IPS DF 4.7 (cell line): ENCODE measurements around the gene DCLRE1C.
"Not testable (repeated sequence)": the region's sequence is repeated elsewhere in the genome, so short reads cannot be mapped to it uniquely, and the experiment has no call there.

Experiments
- DNase-seq: peaks from one replicate; pipeline ENCODE4 v3.0.0-alpha.2; 2013; ENCODE audit warnings: low spot score; ENCODE audit errors: extremely low read depth

Gene DCLRE1C

DNA sequence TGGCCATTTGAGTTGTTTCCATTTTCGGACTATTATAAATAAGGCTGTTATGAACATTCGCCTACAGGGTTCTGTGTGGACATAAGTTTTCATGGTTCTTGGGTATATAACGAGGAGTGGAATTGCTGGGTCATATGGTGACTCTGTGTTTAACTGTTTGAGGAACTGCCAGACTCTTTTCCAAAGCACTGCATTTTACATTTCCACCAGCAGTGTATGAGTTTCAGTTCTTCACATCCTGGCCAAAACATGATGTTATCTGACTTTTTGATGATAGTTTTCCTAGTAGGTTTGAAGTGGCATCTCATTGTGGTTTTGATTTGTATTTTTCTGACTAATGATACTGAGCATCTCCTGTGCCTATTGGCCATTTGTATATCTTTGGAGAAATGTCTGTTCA is 69.8 kb downstream of the DCLRE1C start:
- DNase-seq: no peak

DNA sequence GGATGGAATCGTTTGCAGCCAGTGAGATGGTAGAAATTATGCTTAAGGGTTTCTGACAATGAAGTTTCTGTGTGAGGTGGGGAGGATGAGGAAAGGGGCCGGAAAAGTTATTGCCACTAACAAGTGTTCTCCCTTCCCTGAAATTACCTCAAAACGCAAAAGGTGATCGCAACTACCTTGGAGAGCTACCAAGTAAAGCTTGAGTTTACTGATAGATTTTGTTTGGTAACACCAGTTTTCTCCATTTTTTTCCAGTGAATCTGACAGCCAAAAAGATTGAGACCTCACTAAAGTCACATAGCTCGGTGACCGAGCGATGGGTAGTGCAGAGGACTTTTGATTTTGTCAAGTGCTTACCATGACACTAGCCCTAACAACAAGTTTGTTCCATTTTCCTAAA is 73.7 kb downstream of the DCLRE1C start:
- DNase-seq: no peak

DNA sequence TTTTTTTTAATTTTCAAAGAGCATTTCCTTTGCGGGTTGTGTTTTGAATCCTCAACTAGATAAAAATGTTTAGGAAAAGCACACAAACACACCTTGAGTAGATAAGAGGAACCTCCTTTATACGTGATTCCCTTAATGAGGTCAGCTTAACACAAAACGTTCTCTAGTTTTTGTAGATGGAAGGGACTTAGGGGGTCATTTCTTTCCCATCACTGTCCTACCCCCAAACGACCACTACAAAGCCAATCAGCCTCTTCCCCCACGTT is 74.0 kb downstream of the DCLRE1C start:
- DNase-seq: no peak

DNA sequence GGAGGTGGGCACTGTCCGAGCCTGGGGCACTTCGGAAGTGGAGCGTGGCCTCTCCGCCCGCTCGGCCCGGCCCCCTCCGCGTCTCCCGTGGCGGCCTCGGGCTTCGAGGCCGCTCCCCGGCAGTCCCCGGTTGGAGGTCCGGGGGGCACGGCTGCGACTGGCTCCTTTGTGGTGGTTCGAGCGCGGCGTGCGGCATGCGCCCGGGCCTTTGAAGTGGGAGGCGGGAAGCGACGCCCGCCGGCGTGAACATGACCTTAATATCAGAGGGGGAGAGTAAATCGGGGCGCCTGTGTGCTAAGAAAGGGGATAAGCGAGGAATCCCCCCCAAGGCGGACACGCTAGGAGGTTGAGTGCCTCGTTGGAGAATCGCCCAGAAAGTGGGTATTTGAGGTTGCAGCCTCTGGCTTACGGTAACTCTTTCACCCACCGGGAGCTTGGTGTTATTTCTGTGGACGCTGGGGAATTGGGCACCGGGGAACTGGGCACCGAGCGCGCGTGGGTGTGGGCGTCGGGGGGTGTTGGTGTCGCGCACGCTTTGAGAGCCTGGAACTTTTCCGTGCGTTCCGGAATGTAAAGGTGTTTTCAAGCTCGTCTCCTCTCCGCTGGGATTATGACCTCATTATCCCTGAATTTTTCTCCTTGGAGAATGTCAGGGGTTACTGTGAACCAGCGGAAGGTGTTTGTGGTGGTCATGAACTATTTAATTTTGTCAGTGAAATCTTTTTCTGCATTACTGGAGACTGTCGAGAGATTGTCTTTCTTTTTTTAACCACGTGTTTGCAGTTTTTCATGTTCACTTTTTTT is 74.6 kb downstream of the DCLRE1C start:
- DNase-seq: no peak

- peak; percentile 30 for DNase-seq
Measured at GRCh38 chr10:14878266-14879123, 75.4 kb downstream of the DCLRE1C start, which contains the start of gene SUV39H2. TSS of gene SUV39H2 (plus strand) at chr10:14878866. CDS start at chr10:14878889, 23 bp downstream.

GRCh38 chr10:14876764-14877163 is 77.1 kb downstream of the DCLRE1C start:
- no peak for DNase-seq

DNA sequence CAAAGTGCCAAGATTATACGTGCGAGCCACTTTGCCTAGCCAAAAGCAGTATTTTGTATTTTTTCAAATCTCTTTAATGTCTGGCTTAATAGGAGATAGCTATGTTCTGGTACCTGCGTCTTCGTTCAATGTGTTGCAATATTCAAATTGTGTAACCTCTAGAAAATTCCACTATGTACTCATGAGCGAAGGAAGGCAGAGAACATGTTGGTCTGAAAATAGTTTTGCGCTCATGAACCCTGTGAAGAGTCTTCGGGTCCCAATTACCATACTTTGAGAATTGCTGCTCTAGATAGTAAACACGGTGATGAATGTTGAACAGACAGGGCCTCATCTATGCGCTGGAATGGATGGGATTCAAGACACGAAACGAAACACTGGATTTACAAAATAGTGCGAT is 78.0 kb downstream of the DCLRE1C start:
- DNase-seq: no peak

GRCh38 chr10:14873090-14873760 is 80.7 kb downstream of the DCLRE1C start:
- no peak for DNase-seq

DNA sequence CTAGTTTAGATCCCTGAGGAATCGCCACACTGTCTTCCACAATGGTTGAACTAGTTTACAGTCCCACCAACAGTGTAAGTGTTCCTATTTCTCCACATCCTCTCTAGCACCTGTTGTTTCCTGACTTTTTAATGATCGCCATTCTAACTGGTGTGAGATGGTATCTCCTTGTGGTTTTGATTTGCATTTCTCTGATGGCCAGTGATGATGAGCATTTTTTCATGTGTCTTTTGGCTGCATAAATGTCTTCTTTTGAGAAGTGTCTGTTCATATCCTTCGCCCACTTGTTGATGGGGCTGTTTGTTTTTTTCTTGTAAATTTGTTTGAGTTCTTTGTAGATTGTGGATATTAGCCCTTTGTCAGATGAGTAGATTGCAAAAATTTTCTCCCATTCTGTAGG is 89.0 kb downstream of the DCLRE1C start:
- not testable (repeated sequence) for DNase-seq

GRCh38 chr10:14864466-14864865 is 89.4 kb downstream of the DCLRE1C start:
- not testable (repeated sequence) for DNase-seq

GRCh38 chr10:14860791-14861190 is 93.1 kb downstream of the DCLRE1C start:
- no peak for DNase-seq

DNA sequence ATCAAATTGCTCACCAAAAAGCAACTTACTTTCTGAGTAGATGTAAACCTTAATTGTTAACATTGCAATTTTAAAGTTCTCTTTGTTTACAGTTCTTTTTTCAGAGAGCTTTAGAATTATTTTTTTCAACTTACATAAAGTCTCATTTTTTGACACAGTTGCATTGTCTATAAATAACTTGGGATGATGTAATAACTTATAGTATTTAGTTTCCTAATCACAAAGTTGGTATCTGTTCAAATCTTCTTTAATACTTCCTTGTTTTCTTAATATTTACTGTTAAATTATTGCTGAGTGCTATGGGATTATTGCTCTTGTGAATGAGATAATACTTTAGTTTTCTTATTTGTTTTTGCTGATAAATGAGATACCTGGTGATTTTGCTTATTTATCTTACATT is 94.1 kb downstream of the DCLRE1C start:
- no peak for DNase-seq

DNA sequence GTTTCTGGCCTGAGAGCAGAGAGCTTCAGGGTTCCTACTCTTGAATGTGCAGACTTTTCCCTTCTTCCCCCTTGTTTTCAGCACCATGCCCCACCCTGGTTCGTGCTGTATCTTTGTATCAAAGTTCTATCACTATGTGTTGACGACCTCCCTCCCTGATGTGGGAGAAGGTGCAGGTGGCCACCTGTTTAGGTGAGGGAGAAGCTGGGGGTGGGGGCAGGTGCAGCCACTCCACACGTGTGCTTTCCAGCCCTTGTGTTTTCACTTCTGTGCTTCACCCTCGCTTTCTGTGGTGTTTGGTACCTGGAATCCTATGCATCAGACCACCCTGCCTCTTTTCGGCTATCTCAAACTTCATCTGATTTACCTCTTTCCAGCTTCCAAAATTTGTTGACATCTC is 94.9 kb downstream of the DCLRE1C start:
- no peak for DNase-seq

DNA sequence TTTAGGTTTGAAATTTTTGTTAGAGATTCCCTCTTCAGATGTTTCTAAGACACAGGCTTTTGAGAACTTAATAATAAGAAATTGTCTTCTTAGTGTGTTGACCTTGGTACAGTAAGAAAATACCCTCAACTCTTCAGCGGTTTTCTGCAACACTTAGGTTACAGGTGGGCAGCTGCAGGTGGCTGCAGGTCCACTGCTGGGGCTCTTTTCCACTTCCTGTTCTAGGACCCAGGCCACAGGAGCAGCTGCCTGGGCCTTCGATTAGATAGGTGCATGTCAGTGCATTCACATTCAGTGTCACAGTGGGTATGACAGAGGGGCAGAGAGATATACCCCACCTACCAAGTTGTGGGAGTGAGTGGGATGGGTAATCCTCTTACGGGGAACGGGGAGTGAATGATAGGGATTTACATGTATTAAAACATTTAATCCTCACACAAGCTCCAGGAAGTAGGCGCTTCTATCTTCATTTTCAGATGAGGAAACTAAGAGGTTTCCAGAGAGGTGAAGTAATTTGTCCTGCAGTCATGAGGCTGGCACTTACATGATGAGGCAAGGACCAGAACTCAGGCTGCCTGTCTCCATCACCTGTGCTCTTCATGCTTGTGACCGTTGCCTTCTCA is 95.4 kb downstream of the DCLRE1C start:
- DNase-seq: no peak

DNA sequence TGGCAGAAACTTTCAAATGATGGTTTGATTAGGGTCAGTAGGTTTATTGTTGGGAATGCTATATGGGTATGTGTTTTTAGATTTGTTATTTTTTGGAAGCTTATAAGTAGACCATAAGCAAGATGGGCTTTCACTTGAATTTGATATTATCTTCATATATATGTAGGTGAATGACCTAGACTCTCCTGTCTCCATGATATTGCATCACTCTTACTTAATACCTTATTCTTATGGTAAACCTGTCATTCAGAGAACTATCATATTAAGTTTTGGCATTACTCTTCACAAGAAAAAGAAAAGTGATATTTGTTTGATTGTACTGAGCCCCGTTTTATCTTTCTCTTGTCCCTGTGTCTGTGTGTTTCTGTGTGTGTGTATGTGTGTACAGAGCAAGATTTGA is 98.4 kb downstream of the DCLRE1C start:
- DNase-seq: no peak

DNA sequence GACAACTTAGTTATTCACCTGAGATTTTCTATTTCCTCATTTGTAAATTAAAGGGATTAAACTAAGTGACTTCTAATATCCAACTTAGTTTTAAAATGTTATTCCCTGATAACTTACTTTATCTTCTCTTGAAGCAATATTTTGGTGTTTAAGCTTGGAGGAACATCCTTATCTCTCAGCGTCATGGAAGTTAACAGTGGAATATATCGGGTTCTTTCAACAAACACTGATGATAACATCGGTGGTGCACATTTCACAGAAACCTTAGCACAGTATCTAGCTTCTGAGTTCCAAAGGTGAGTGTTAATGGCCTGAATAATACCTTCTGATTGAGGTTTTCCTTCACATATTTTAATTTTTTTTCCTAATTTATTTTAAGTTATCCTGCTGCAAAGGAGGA is 101.7 kb downstream of the DCLRE1C start:
- no peak for DNase-seq
